H9 (cell line): ENCODE results near the gene FAM72D. TPM values are rescaled to one million over a fixed set of nuclear protein-coding genes. Genes with fewer than 3 reads are reported as not detected.
"Not testable (repeated sequence)": the region's sequence is repeated elsewhere in the genome, so short reads cannot be mapped to it uniquely, and the experiment has no call there.

Experiments used
- DNase-seq: peaks from one replicate; pipeline ENCODE4 v3.0.0-alpha.2; 2017
- H2AFZ ChIP-seq: one replicate; pipeline ENCODE4 v1.6.1; 2013; ENCODE audit warnings: mild to moderate bottlenecking, low read length, control low read depth, moderate library complexity
- H2AK5ac ChIP-seq: 2 replicates; pipeline ENCODE4 v1.6.1; 2013; ENCODE audit warnings: low read length, control low read depth, mixed read lengths; ENCODE audit not compliant: insufficient read length
- H2BK120ac ChIP-seq: one replicate; pipeline ENCODE4 v1.6.1; 2013; ENCODE audit warnings: low read depth, mild to moderate bottlenecking, low read length, control low read depth, inconsistent platforms; ENCODE audit not compliant: poor library complexity, severe bottlenecking
- H2BK12ac ChIP-seq: 2 replicates; pipeline ENCODE4 v1.6.1; 2013; ENCODE audit warnings: low read length, control low read depth, mixed read lengths, low read depth; ENCODE audit not compliant: insufficient read length
- H2BK15ac ChIP-seq: 2 replicates; pipeline ENCODE4 v1.6.1; 2013; ENCODE audit warnings: low read depth, low read length, control low read depth
- H2BK20ac ChIP-seq: one replicate; pipeline ENCODE4 v1.6.1; 2013; ENCODE audit warnings: low read depth, mild to moderate bottlenecking, low read length, control low read depth, inconsistent platforms; ENCODE audit not compliant: poor library complexity, severe bottlenecking
- H2BK5ac ChIP-seq: 2 replicates; pipeline ENCODE4 v1.6.1; 2013; ENCODE audit warnings: low read length, control low read depth, mixed read lengths; ENCODE audit not compliant: insufficient read length
- H3K14ac ChIP-seq: 2 replicates; pipeline ENCODE4 v1.6.1; 2013; ENCODE audit warnings: low read length, control low read depth; ENCODE audit not compliant: insufficient read depth
- H3K18ac ChIP-seq: 2 replicates; pipeline ENCODE4 v1.6.1; 2013; ENCODE audit warnings: low read depth, mild to moderate bottlenecking, mixed read lengths, low read length, control low read depth; ENCODE audit not compliant: insufficient read length
- H3K23ac ChIP-seq: 2 replicates; pipeline ENCODE4 v1.6.1; 2013; ENCODE audit warnings: low read length, control low read depth, mixed read lengths, low read depth; ENCODE audit not compliant: insufficient read length
- H3K23me2 ChIP-seq: 2 replicates; pipeline ENCODE4 v1.6.1; 2013; ENCODE audit warnings: low read depth, mild to moderate bottlenecking, mixed read lengths, low read length, control low read depth; ENCODE audit not compliant: insufficient read length, poor library complexity, severe bottlenecking
- H3K27ac ChIP-seq: 2 replicates; pipeline ENCODE4 v1.5.1; 2013; ENCODE audit warnings: low read length, control low read depth, mixed read lengths, low read depth; ENCODE audit not compliant: insufficient read length
- H3K27me3 ChIP-seq: 2 replicates; pipeline ENCODE4 v1.6.1; 2013; ENCODE audit warnings: low read length, control low read depth, inconsistent platforms; ENCODE audit not compliant: insufficient read depth
- H3K4ac ChIP-seq: 2 replicates; pipeline ENCODE4 v1.6.1; 2013; ENCODE audit warnings: low read depth, mild to moderate bottlenecking, control low read depth, inconsistent platforms, low read length, moderate library complexity
- H3K4me1 ChIP-seq: 2 replicates; pipeline ENCODE4 v1.6.1; 2013; ENCODE audit warnings: low read length, control low read depth, inconsistent platforms; ENCODE audit not compliant: insufficient read depth
- H3K4me2 ChIP-seq: 2 replicates; pipeline ENCODE4 v1.6.1; 2013; ENCODE audit warnings: low read length, control low read depth, mixed read lengths; ENCODE audit not compliant: insufficient read length, insufficient read depth
- H3K56ac ChIP-seq: 2 replicates; pipeline ENCODE4 v1.6.1; 2013; ENCODE audit warnings: low read depth, mild to moderate bottlenecking, mixed read lengths, low read length, control low read depth; ENCODE audit not compliant: insufficient read length
- H3K79me1 ChIP-seq: 2 replicates; pipeline ENCODE4 v1.6.1; 2013; ENCODE audit warnings: low read depth, mild to moderate bottlenecking, moderate library complexity, low read length, control low read depth, inconsistent platforms; ENCODE audit not compliant: insufficient read depth, poor library complexity, severe bottlenecking
- H3K79me2 ChIP-seq: 2 replicates; pipeline ENCODE4 v1.6.1; 2013; ENCODE audit warnings: low read length, control low read depth, inconsistent platforms; ENCODE audit not compliant: insufficient read depth
- H3K9ac ChIP-seq: 2 replicates; pipeline ENCODE4 v1.6.1; 2013; ENCODE audit warnings: low read length, control low read depth, mixed read lengths; ENCODE audit not compliant: insufficient read length; ENCODE audit errors: extremely low read depth
- H3K9me3 ChIP-seq: one replicate; pipeline ENCODE4 v1.6.1; 2013; ENCODE audit warnings: low read depth, low read length, inconsistent platforms; ENCODE audit not compliant: control insufficient read depth
- H3T11ph ChIP-seq: one replicate; pipeline ENCODE4 v1.6.1; 2013; ENCODE audit warnings: mild to moderate bottlenecking, low read length, control low read depth, inconsistent platforms
- H4K20me1 ChIP-seq: one replicate; pipeline ENCODE4 v1.6.1; 2013; ENCODE audit not compliant: control insufficient read depth, insufficient read length, insufficient read depth
- H4K5ac ChIP-seq: 2 replicates; pipeline ENCODE4 v1.6.1; 2013; ENCODE audit warnings: low read depth, mild to moderate bottlenecking, mixed read lengths, low read length, control low read depth; ENCODE audit not compliant: insufficient read length
- H4K8ac ChIP-seq: replicated peaks from 2 replicates; pipeline ENCODE4 v1.6.1; 2013; ENCODE audit warnings: low read length, control low read depth, mixed read lengths, low read depth; ENCODE audit not compliant: insufficient read length
- H4K91ac ChIP-seq: 2 replicates; pipeline ENCODE4 v1.6.1; 2013; ENCODE audit warnings: low read depth, mild to moderate bottlenecking, moderate library complexity, mixed read lengths, low read length, control low read depth; ENCODE audit not compliant: insufficient read length
- H3K27ac Mint-ChIP-seq, 3 experiments: 2 replicates in 2 of 3; 3 replicates in 1 of 3; pipeline ENCODE4 v1.8.0; 2020 to 2021; ENCODE audit warnings: mixed read lengths in 3 of 3, mild to moderate bottlenecking in 1 of 3, moderate library complexity in 1 of 3
- H3K27me3 Mint-ChIP-seq: 2 replicates; pipeline ENCODE4 v1.8.0; 2021; ENCODE audit warnings: low read depth, mild to moderate bottlenecking, moderate library complexity, mixed read lengths
- H3K36me3 Mint-ChIP-seq, 3 experiments: 2 replicates in 2 of 3; 3 replicates in 1 of 3; pipeline ENCODE4 v1.8.0; 2020 to 2021; ENCODE audit warnings: low read depth in 3 of 3, mixed read lengths in 3 of 3; ENCODE audit not compliant: insufficient read depth in 1 of 3
- H3K4me1 Mint-ChIP-seq, 2 experiments: 2 replicates each; pipeline ENCODE4 v1.8.0; 2020; ENCODE audit warnings: mixed read lengths in 2 of 2
- H3K4me3 Mint-ChIP-seq, 2 experiments: 2 replicates in 1 of 2; 3 replicates in 1 of 2; pipeline ENCODE4 v1.8.0; 2020 to 2021; ENCODE audit warnings: mild to moderate bottlenecking in 2 of 2, mixed read lengths in 2 of 2, moderate library complexity in 1 of 2
- H3K9me3 Mint-ChIP-seq, 2 experiments: 2 replicates in 1 of 2; 3 replicates in 1 of 2; pipeline ENCODE4 v1.8.0; 2020; ENCODE audit warnings: mild to moderate bottlenecking in 2 of 2, mixed read lengths in 2 of 2, moderate library complexity in 1 of 2
- WGBS: extraction: QIAGEN DNeasy Blood & Tissue Kit; methylation state at CpG from one replicate; pipeline ENCODE4 v1.1.7; 2013; ENCODE audit warnings: missing lambda C conversion rate, low lambda C conversion rate, mixed read lengths; ENCODE audit not compliant: insufficient read length; ENCODE audit errors: extremely low coverage; 5-methylcytosine and 5-hydroxymethylcytosine counted together
- long read RNA-seq: library from polyadenylated mRNA; unstranded; transcript quantifications from one replicate; pipeline ENCODE4 v2.0.0, GENCODE V29; 2020
- total RNA-seq: library from RNA; stranded (reverse); gene quantifications from 2 replicates; pipeline ENCODE4 v1.2.1, GENCODE V29; 2021

FAM72D gene
- total RNA-seq: 4.8 and 6.0 TPM in 2 replicates
- long read RNA-seq, transcript FAM72D-201 (4 exons, 2,397 nt): major isoform, 25 of 30 reads
- long read RNA-seq, partial matches to known transcripts: 0 of 30 reads
- long read RNA-seq, other reads (novel, unspliced or antisense): 5 of 30 reads

- H4K20me1 ChIP-seq, H3K27ac Mint-ChIP-seq, H3K4me1 ChIP-seq, H3K27me3 ChIP-seq, H3K18ac ChIP-seq, H2AK5ac ChIP-seq, H4K5ac ChIP-seq, H3K9me3 ChIP-seq, H3K23ac ChIP-seq, H2BK12ac ChIP-seq, H2BK120ac ChIP-seq, H3K79me1 ChIP-seq, H3K4ac ChIP-seq, H3K56ac ChIP-seq, H4K8ac ChIP-seq, H2BK20ac ChIP-seq, H3K23me2 ChIP-seq, H3K27me3 Mint-ChIP-seq, H3K9me3 Mint-ChIP-seq, H3K27ac ChIP-seq, H3K9ac ChIP-seq, H2BK5ac ChIP-seq, H2AFZ ChIP-seq, H3K36me3 Mint-ChIP-seq, H3K4me2 ChIP-seq, H3K14ac ChIP-seq, H4K91ac ChIP-seq, H3K79me2 ChIP-seq, H3T11ph ChIP-seq, H3K4me1 Mint-ChIP-seq, DNase-seq, H2BK15ac ChIP-seq: not testable (repeated sequence)
- no CpG with 5 or more reads among the region's 47 CpGs for WGBS
- H3K4me3 Mint-ChIP-seq: peak within 1 kb of the TSS; percentile 54 to 73; a peak in 4 of 5 replicates
Measured at GRCh38 chr1:145095284-145096057, at the start of gene FAM72D, which contains the start of gene SRGAP2B. Gene FAM72D, plus strand, starts transcription at chr1:145095974. Its CDS starts 874 bp downstream, at chr1:145096848. Gene SRGAP2B, minus strand, starts transcription at chr1:145095328. Its CDS starts 2,427 bp downstream, at chr1:145092901.

GRCh38 chr1:145047553-145047952 is 48.2 kb upstream of the FAM72D start:
- H2BK15ac ChIP-seq, H3K4me2 ChIP-seq, H3K9me3 ChIP-seq, H3K79me2 ChIP-seq, H3K27ac ChIP-seq, H3K4me1 ChIP-seq, H3K27me3 Mint-ChIP-seq, H3K9ac ChIP-seq, H3K18ac ChIP-seq, H3K23ac ChIP-seq, H4K5ac ChIP-seq, DNase-seq, H3K79me1 ChIP-seq, H3K56ac ChIP-seq, H4K20me1 ChIP-seq, H2BK5ac ChIP-seq, H4K8ac ChIP-seq, H3K27ac Mint-ChIP-seq, H3K4me3 Mint-ChIP-seq, H2AFZ ChIP-seq, H4K91ac ChIP-seq, H2AK5ac ChIP-seq, H3K4me1 Mint-ChIP-seq, H3T11ph ChIP-seq, H3K27me3 ChIP-seq, H3K4ac ChIP-seq, H3K14ac ChIP-seq, H2BK120ac ChIP-seq, H3K9me3 Mint-ChIP-seq, H3K36me3 Mint-ChIP-seq, H2BK20ac ChIP-seq, H2BK12ac ChIP-seq, H3K23me2 ChIP-seq: not testable (repeated sequence)
- no CpG with 5 or more reads among the region's 1 CpG for WGBS
